GM12801 (cell line): ENCODE data around the gene DECR2.

ENCODE experiments used
- TF ChIP-seq, protein P1 (sequence below): IDR thresholded peaks from one replicate; pipeline ENCODE4 v1.5.1; 2011; ENCODE audit warnings: control low read depth; ENCODE audit not compliant: insufficient read length; ENCODE audit errors: extremely low read depth

The DECR2 gene

DNA sequence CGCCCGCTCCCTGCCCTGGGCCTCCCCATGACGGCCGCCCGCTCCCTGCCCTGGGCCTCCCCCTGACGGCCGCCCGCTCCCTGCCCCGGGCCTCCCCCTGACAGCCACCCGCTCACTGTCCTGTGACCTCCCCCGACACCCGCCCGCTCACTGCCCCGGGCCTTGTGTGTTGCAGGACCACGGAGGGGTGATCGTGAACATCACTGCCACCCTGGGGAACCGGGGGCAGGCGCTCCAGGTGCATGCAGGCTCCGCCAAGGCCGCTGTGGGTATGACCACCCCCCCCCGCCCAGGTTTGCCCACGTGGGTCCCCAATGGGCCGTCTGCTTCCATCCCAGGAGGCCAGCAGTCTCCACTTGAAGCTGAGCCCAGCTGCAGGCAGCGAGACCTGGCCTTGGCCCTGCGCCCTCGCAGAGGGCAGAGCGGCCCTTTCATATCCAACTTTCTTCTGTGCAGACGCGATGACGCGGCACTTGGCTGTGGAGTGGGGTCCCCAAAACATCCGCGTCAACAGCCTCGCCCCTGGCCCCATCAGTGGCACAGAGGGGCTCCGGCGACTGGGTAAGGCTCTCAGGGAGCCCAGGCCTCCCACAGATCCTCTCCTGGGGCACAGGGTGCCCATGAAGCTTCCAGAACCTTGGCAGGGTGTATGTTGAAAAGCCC lies 9.0 kb downstream of the DECR2 start:
- TF ChIP-seq, protein P1, sequence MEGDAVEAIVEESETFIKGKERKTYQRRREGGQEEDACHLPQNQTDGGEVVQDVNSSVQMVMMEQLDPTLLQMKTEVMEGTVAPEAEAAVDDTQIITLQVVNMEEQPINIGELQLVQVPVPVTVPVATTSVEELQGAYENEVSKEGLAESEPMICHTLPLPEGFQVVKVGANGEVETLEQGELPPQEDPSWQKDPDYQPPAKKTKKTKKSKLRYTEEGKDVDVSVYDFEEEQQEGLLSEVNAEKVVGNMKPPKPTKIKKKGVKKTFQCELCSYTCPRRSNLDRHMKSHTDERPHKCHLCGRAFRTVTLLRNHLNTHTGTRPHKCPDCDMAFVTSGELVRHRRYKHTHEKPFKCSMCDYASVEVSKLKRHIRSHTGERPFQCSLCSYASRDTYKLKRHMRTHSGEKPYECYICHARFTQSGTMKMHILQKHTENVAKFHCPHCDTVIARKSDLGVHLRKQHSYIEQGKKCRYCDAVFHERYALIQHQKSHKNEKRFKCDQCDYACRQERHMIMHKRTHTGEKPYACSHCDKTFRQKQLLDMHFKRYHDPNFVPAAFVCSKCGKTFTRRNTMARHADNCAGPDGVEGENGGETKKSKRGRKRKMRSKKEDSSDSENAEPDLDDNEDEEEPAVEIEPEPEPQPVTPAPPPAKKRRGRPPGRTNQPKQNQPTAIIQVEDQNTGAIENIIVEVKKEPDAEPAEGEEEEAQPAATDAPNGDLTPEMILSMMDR, result no peak

DNA sequence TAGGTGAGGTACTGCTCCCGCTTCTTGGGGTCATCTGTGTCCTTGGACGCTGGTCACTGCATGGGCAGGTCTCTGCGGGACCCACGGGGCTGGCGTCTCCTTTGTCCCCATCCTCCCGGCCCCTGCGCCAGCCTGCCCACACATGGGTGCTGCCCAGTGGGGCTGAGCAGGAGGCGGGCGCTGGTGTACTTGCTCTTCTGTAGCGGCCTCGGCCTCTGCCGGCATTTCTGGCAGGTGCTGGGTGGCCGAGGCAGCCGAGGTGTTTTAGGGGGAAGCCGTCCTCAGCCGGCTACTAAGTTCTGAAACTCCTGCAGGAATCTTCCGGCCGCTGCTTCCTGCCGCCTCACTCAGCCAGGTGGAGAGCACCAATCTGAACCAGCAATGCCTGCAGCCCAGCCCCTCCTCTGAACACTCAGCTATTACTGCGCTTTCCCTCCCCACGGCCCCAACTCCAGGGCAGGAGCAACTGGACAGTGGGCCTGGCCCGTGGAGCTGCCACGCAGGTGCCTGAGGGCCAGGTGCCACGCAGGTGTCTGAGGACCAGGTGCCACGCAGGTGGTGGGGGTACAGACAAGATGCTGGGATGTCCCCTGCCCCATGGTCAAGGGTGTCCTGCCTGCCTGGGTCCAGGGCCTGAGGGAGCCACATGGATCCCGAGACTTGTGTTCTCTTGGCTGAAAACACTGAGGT lies 10.0 kb downstream of the DECR2 start:
- TF ChIP-seq, protein P1, result no peak

DNA sequence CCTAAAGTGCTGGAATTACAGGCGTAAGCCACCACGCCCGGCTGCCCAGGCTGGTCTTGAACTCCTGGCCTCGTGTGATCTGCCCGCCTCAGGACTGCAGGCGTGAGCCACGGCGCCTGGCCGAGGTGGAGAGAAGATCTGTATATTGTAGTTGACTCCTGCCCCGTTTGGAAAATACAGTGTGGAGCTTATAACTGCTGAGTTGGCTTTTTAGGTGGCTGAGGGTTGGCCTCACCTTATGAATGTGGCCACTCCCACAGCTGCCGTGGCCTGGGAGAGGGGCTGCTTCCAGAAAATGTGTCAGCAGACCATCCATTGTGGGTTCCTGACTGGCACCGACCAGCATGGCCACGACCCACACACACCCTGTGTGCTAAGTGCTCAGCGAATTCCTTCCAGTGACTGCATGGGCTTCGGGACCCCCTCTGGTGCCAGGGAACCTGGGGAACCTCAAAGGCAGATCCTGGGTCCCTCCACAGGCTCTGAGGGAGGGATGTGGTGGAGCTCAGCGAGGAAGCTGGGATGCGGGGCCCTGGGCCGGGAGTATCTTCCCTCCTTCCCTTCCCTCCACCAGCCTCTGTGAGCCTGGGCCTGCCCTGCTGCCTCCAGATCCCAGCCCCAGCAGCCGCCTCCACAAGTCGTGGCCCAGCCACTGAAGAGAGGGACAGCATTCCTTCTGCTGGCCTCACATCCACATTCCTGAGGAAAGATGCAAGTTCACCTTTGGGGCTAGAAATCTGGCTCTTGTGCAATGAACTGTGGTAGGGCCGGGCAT lies 12.9 kb downstream of the DECR2 start:
- TF ChIP-seq, protein P1, result no peak

DNA sequence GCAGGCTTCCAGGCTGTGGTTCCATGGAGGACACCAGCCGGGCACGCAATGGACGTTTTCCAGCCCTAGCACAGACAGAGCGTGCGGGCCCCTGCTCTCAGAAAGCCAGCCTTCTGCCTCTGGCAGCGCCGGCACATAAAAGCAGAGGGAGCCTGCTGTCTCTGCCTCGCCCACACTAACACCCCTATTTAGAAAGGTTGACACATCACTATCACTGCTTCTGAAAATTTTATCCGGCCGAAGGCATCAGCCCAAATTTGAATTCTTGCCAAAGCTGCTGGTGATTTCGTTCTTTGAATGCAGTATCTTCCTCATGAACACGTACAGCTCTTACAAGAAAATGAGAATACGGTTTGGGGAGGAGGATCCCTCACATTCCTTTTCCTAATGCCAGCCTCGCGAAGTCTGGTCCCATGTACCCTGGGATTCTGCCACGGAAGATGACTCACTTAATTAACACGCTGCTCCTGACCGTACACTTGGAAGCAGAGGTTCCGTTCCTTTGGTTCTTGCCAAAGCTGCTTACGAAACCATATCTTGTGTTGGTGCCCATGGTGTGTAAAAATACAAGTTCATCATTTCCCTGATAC lies 22.4 kb downstream of the DECR2 start:
- TF ChIP-seq, protein P1, result no peak

DNA sequence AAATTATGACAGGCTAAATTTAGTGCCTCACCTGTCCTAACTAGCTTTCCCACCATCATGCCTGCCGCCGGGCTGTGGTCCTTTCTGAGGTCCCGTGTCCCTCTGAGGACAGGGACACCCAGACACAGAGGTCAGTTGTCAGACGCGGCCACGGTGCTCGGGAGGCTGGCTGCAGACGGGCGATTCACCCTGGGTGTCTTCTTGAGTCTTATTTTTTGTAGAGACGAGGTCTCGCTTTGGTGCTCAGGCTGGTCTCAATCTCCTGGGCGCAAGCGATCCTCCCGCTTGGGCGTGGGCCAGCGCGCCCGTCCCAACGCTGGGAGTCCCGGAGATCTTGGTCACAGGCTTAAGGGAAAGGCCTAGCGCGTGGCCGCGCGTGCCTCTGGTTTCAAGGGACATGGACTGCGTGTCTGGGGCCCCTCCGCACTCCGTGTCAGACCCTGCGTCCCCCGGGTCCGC lies 23.0 kb downstream of the DECR2 start:
- TF ChIP-seq, protein P1, result no peak

DNA sequence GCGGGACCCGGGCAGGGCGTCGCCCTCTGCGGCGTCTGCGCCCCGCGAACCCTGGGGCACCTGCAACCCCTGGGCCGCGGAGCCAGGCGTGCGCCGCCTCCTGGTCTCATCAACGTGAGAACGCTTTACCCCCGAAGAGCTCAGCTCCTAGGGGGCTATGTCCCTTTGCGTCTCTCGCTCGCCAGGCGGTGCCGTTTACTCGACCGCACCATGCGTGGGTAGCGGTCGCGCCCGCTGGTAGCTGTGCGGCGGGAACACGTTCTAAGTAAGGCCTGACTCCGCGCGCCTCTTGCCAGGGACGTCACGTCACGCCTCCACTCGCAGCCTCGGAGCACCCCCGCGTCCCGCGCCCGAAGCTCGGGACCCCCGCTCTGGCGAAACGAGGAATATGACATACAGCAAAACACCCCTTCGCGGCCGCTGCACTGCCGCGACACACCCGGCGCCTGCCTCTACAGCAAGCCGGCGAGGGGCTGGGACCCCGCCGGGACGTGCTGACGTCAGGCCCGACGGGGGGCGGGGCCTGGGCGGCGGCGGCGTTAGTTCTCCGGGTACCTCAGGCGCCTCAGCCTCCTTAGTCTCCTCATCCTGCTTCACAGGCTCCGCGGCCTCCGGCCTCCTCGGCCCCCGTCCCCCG lies 23.5 kb downstream of the DECR2 start, which contains the start of gene RAB11FIP3:
Gene RAB11FIP3 (plus strand): TSS at position 568 of the 637 bp plus-strand sequence. CDS start 358 bp downstream, outside the sequence.
- TF ChIP-seq, protein P1, result no peak

DNA sequence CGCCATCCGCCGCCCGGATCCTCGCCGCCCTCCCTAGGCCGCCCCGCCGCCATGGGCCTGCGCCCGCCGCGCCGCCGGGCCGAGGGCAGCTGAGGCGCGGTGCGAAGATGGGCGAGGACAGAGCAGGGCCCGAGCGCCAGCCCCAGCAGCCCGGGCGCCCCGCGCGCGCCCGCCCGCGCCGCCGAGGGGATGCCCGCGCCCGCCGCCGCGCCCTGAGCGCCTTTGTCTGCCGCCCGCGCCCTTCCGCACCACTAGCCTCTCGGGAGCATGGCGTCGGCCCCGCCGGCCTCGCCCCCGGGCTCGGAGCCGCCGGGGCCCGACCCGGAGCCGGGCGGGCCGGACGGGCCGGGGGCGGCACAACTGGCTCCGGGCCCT lies 24.0 kb downstream of the DECR2 start:
- TF ChIP-seq, protein P1, result no peak
